ENCODE results near the gene MED1.

Gene MED1

DNA sequence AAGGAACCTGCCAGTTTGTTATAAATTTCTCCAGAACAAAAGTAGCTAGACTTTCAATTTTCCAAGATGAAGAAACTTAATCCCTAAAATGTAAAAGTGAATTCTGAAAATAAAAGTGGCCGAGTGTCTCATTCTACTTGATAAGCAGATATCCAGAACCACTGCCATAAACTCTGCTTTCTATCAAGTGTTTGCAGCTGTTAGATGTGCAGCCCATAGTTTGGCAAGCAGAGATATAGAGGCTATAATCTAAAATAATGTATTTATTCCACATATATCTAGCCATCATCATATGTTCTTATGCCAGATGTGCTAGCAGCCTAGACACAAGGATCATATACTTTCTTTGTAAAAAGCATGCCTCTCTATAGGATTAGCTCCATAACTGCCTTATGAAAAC is 34.9 kb downstream of the MED1 start:
- ATAC-seq (ENCODE audit: low read depth) (no peak), DNase-seq (ENCODE audit: low spot score) (no peak)
- Histone ChIP-seq H3K4me3 (ENCODE audit: severe bottlenecking) (no peak overlapping the region), H3K36me3 (ENCODE audit: low read depth) (peaks cover 84% of the 10 kb centered on the region), H3K27me3 (ENCODE audit: insufficient read depth, poor library complexity, severe bottlenecking) (no peaks in the 10 kb centered on the region), H3K9me3 (ENCODE audit: severe bottlenecking) (no peaks in the 10 kb centered on the region), H3K27ac (ENCODE audit: poor library complexity, severe bottlenecking) (no peak overlapping the region), H3K4me1 (ENCODE audit: insufficient read depth, poor library complexity, severe bottlenecking) (no peaks in the 10 kb centered on the region)
- TF ChIP-seq CTCF (IDR thresholded peaks at IDR 0.05; ENCODE audit: poor library complexity, severe bottlenecking): no peak

GRCh38 chr17:39410279-39410678 is 40.8 kb downstream of the MED1 start:
- Histone ChIP-seq H3K4me3 (ENCODE audit: severe bottlenecking) (no peak overlapping the region), H3K27me3 (ENCODE audit: insufficient read depth, poor library complexity, severe bottlenecking) (no peaks in the 10 kb centered on the region), H3K4me1 (ENCODE audit: insufficient read depth, poor library complexity, severe bottlenecking) (peaks cover 3% of the 10 kb centered on the region), H3K27ac (ENCODE audit: poor library complexity, severe bottlenecking) (no peak overlapping the region), H3K9me3 (ENCODE audit: severe bottlenecking) (no peaks in the 10 kb centered on the region), H3K36me3 (ENCODE audit: low read depth) (peaks cover 62% of the 10 kb centered on the region)
- ATAC-seq (ENCODE audit: low read depth): no peak
- no peak for DNase-seq (ENCODE audit: low spot score)
- TF ChIP-seq CTCF (IDR thresholded peaks at IDR 0.05; ENCODE audit: poor library complexity, severe bottlenecking): no peak

- TF ChIP-seq CTCF (IDR thresholded peaks at IDR 0.05; ENCODE audit: poor library complexity, severe bottlenecking): no peak
- ATAC-seq (ENCODE audit: low read depth) (no peak), DNase-seq (ENCODE audit: low spot score) (no peak)
- Histone ChIP-seq H3K4me1 (ENCODE audit: insufficient read depth, poor library complexity, severe bottlenecking) (peaks cover 16% of the 10 kb centered on the region), H3K4me3 (ENCODE audit: severe bottlenecking) (no peak overlapping the region), H3K27ac (ENCODE audit: poor library complexity, severe bottlenecking) (no peak overlapping the region), H3K9me3 (ENCODE audit: severe bottlenecking) (no peaks in the 10 kb centered on the region), H3K36me3 (ENCODE audit: low read depth) (peaks cover 47% of the 10 kb centered on the region), H3K27me3 (ENCODE audit: insufficient read depth, poor library complexity, severe bottlenecking) (no peaks in the 10 kb centered on the region)
These were observed 42.7 kb downstream of the MED1 start for GRCh38 chr17:39408360-39408759.

- Histone ChIP-seq H3K27me3 (ENCODE audit: insufficient read depth, poor library complexity, severe bottlenecking) (no peaks in the 10 kb centered on the region), H3K4me1 (ENCODE audit: insufficient read depth, poor library complexity, severe bottlenecking) (peaks cover 18% of the 10 kb centered on the region), H3K27ac (ENCODE audit: poor library complexity, severe bottlenecking) (no peak overlapping the region), H3K36me3 (ENCODE audit: low read depth) (peaks cover 37% of the 10 kb centered on the region), H3K9me3 (ENCODE audit: severe bottlenecking) (no peaks in the 10 kb centered on the region), H3K4me3 (ENCODE audit: severe bottlenecking) (no peak overlapping the region)
- ATAC-seq (ENCODE audit: low read depth): no peak
- no peak for TF ChIP-seq CTCF (IDR thresholded peaks at IDR 0.05; ENCODE audit: poor library complexity, severe bottlenecking)
- DNase-seq (ENCODE audit: low spot score): no peak
These were observed 44.1 kb downstream of the MED1 start for GRCh38 chr17:39406951-39407350.

- ATAC-seq (ENCODE audit: low read depth) (no peak), DNase-seq (ENCODE audit: low spot score) (no peak)
- Histone ChIP-seq H3K4me1 (ENCODE audit: insufficient read depth, poor library complexity, severe bottlenecking) (peaks cover 18% of the 10 kb centered on the region), H3K36me3 (ENCODE audit: low read depth) (peaks cover 23% of the 10 kb centered on the region), H3K4me3 (ENCODE audit: severe bottlenecking) (no peak overlapping the region), H3K9me3 (ENCODE audit: severe bottlenecking) (no peaks in the 10 kb centered on the region), H3K27ac (ENCODE audit: poor library complexity, severe bottlenecking) (peak overlapping the region; percentile 75), H3K27me3 (ENCODE audit: insufficient read depth, poor library complexity, severe bottlenecking) (no peaks in the 10 kb centered on the region)
- TF ChIP-seq CTCF (IDR thresholded peaks at IDR 0.05; ENCODE audit: poor library complexity, severe bottlenecking): no peak
These were observed 45.6 kb downstream of the MED1 start for GRCh38 chr17:39405436-39405835.

Measured in RWPE2 (cell line).